ENCODE results near the gene LRP8.

LRP8 gene

GRCh38 chr1:53331446-53332185 lies 3.7 kb upstream of the LRP8 start:
- Histone ChIP-seq H3K9me3 (no peaks in the 10 kb centered on the region), H3K36me3 (no peaks in the 10 kb centered on the region), H3K27ac (no peak overlapping the region), H3K27me3 (no peaks in the 10 kb centered on the region), H3K4me3 (no peak overlapping the region), H3K4me1 (peaks cover 0 to 16% (median 9%) of the 10 kb centered on the region in 4 donors)
- peak; percentile 11 to 50 for DNase-seq
- TF ChIP-seq, protein P1, sequence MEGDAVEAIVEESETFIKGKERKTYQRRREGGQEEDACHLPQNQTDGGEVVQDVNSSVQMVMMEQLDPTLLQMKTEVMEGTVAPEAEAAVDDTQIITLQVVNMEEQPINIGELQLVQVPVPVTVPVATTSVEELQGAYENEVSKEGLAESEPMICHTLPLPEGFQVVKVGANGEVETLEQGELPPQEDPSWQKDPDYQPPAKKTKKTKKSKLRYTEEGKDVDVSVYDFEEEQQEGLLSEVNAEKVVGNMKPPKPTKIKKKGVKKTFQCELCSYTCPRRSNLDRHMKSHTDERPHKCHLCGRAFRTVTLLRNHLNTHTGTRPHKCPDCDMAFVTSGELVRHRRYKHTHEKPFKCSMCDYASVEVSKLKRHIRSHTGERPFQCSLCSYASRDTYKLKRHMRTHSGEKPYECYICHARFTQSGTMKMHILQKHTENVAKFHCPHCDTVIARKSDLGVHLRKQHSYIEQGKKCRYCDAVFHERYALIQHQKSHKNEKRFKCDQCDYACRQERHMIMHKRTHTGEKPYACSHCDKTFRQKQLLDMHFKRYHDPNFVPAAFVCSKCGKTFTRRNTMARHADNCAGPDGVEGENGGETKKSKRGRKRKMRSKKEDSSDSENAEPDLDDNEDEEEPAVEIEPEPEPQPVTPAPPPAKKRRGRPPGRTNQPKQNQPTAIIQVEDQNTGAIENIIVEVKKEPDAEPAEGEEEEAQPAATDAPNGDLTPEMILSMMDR (IDR thresholded peaks at IDR 0.05): no peak
- intact Hi-C loops (cut with DNase I; ENCODE audit: low total_unique reads): no loop called here

GRCh38 chr1:53330819-53331218 lies 2.9 kb upstream of the LRP8 start:
- TF ChIP-seq, protein P1 (IDR thresholded peaks at IDR 0.05): no peak
- Histone ChIP-seq H3K27me3 (no peaks in the 10 kb centered on the region), H3K9me3 (no peaks in the 10 kb centered on the region), H3K27ac (no peak overlapping the region), H3K4me1 (peaks cover 0 to 21% (median 12%) of the 10 kb centered on the region in 4 donors), H3K36me3 (no peaks in the 10 kb centered on the region), H3K4me3 (no peak overlapping the region)
- peak; percentile 11 to 55 for DNase-seq
- intact Hi-C loops (cut with DNase I; ENCODE audit: low total_unique reads): no loop called here

GRCh38 chr1:53328541-53329499 lies 950 bp upstream of the LRP8 start:
- Histone ChIP-seq H3K4me3 (peak overlapping the region; percentile 77 to 79), H3K4me1 (peaks cover 0 to 31% (median 21%) of the 10 kb centered on the region in 4 donors), H3K27me3 (no peaks in the 10 kb centered on the region), H3K36me3 (no peaks in the 10 kb centered on the region), H3K9me3 (no peaks in the 10 kb centered on the region), H3K27ac (peak overlapping the region in 1 of 2 donors; percentile 50)
- intact Hi-C loops (cut with DNase I; ENCODE audit: low total_unique reads): no loop called here
- DNase-seq: peak; percentile 18 to 64
- TF ChIP-seq, protein P1 (IDR thresholded peaks at IDR 0.05): no peak

GRCh38 chr1:53327182-53327913 lies 522 bp downstream of the LRP8 start:
- peak in 1 of 2 donors; percentile 68 for DNase-seq
- Histone ChIP-seq H3K4me3 (peak overlapping the region; percentile 77 to 79), H3K36me3 (no peaks in the 10 kb centered on the region), H3K4me1 (peaks cover 0 to 31% (median 21%) of the 10 kb centered on the region in 4 donors), H3K9me3 (no peaks in the 10 kb centered on the region), H3K27me3 (no peaks in the 10 kb centered on the region), H3K27ac (peak overlapping the region; percentile 61 to 82)
- TF ChIP-seq, protein P1 (IDR thresholded peaks at IDR 0.05): no peak
- intact Hi-C loops (cut with DNase I; ENCODE audit: low total_unique reads): no loop called here

DNA sequence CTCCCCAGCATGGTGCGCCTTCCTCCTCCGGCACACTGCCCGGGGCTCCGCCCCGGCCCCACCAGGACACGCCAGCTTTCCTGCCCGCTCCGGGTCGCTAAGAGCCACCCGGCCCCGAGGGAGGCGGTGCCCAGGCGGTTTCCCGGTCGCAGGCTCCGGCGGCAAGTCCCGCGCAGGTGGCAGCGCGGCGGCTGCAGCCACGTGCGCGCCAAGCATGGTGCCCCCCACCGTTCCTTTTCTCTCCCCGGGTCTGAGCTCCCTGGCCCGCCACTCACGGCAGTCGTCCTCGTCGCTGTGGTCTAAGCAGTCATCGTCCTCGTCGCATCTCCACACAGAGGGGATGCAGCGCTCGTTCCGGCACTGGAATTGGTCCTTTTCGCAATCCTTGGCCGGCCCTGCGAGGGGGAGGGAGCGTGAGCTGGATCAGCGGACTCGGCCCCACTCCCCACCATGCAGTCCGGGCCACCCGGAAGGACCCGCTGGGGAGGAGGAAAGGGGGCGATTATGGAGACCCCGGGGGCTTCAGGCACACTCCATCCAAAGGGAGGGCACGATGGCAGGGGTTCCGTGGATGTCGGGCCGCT lies 1.2 kb downstream of the LRP8 start:
- no peaks in the 10 kb centered on the region for H3K9me3 ChIP-seq
- DNase-seq: no peak
- intact Hi-C loops (cut with DNase I; ENCODE audit: low total_unique reads): no loop called here
- TF ChIP-seq, protein P1 (IDR thresholded peaks at IDR 0.05): no peak
- H3K4me1 ChIP-seq: peaks cover 0 to 31% (median 21%) of the 10 kb centered on the region in 4 donors
- no peaks in the 10 kb centered on the region for H3K36me3 ChIP-seq
- peak overlapping the region; percentile 77 to 79 for H3K4me3 ChIP-seq
- no peaks in the 10 kb centered on the region for H3K27me3 ChIP-seq
- H3K27ac ChIP-seq: peak overlapping the region; percentile 61 to 82

Measured in tibial artery (tissue), 4 donors.